Large intestine (tissue), 3 donors: ENCODE measurements around the gene INPP4B. TPM values are rescaled to one million over a fixed set of nuclear protein-coding genes. Genes with fewer than 3 reads are reported as not detected.

Source experiments
- DNase-seq, 2 donors: peaks; one replicate each; pipeline versions ENCODE4 v3.0.0 to v3.0.0-alpha.2; 2013
- H3K27ac ChIP-seq: one replicate; pipeline ENCODE4 v1.5.1; 2013; ENCODE audit warnings: low read length
- H3K27me3 ChIP-seq: 2 replicates; pipeline ENCODE4 v1.6.1; 2013; ENCODE audit warnings: low read length; ENCODE audit not compliant: control insufficient read depth, insufficient read depth
- H3K36me3 ChIP-seq: 2 replicates; pipeline ENCODE4 v1.6.1; 2013; ENCODE audit warnings: low read length; ENCODE audit not compliant: control insufficient read depth, insufficient read depth
- H3K4me1 ChIP-seq: one replicate; pipeline ENCODE4 v1.6.1; 2013; ENCODE audit warnings: low read length; ENCODE audit not compliant: control insufficient read depth, insufficient read depth
- H3K4me3 ChIP-seq: one replicate; pipeline ENCODE4 v1.5.1; 2013; ENCODE audit warnings: low read length
- H3K9me3 ChIP-seq: one replicate; pipeline ENCODE4 v1.6.1; 2013; ENCODE audit warnings: mild to moderate bottlenecking, low read depth, low read length, moderate library complexity; ENCODE audit not compliant: control insufficient read depth
- WGBS: methylation state at CpG from one replicate; pipeline ENCODE4 v1.1.5; 2013; ENCODE audit warnings: low lambda C conversion rate; ENCODE audit not compliant: insufficient coverage; 5-methylcytosine and 5-hydroxymethylcytosine counted together
- polyA plus RNA-seq: library from polyadenylated mRNA; unstranded; fragments of 120-200 nt; gene quantifications from one replicate; pipeline ENCODE4 v1.2.1, GENCODE V29; 2013

The INPP4B gene
- polyA plus RNA-seq, 1 donor: 6.6 TPM

DNA sequence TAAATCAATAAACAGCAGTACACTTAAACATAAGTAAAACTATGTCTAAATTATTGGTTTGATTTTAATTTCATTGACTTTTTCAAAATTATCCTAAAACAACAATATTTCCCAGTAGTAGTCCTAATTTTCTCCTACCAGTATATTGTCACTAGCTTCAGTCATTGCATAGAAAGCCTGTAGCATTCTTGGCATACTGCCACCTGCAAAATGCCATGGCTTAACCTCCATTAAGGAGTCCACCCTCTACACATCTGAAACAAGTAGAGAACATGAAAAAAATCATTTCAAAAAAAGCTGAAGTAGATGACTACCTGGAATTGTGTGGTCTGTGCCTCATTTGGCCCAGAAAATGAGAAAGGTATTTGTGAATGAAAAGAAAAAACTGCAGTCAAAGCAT, 348.5 kb downstream of the INPP4B start:
- Histone ChIP-seq H3K9me3 (no peaks in the 10 kb centered on the region), H3K4me3 (no peak overlapping the region), H3K27ac (no peak overlapping the region), H3K36me3 (no peaks in the 10 kb centered on the region), H3K4me1 (peaks cover 4% of the 10 kb centered on the region), H3K27me3 (no peaks in the 10 kb centered on the region)
- DNase-seq: no peak

GRCh38 chr4:142493255-142494110, 352.6 kb downstream of the INPP4B start:
- Histone ChIP-seq H3K36me3 (no peaks in the 10 kb centered on the region), H3K27me3 (no peaks in the 10 kb centered on the region), H3K9me3 (no peaks in the 10 kb centered on the region), H3K4me3 (no peak overlapping the region), H3K27ac (no peak overlapping the region), H3K4me1 (no peaks in the 10 kb centered on the region)
- no CpG with 5 or more reads among the region's 1 CpG for WGBS
- DNase-seq: no peak

GRCh38 chr4:142485452-142485851, 360.6 kb downstream of the INPP4B start:
- Histone ChIP-seq H3K9me3 (no peaks in the 10 kb centered on the region), H3K27ac (no peak overlapping the region), H3K4me1 (no peaks in the 10 kb centered on the region), H3K27me3 (no peaks in the 10 kb centered on the region), H3K4me3 (no peak overlapping the region), H3K36me3 (no peaks in the 10 kb centered on the region)
- no peak for DNase-seq
- no CpG with 5 or more reads among the region's 3 CpGs for WGBS

DNA sequence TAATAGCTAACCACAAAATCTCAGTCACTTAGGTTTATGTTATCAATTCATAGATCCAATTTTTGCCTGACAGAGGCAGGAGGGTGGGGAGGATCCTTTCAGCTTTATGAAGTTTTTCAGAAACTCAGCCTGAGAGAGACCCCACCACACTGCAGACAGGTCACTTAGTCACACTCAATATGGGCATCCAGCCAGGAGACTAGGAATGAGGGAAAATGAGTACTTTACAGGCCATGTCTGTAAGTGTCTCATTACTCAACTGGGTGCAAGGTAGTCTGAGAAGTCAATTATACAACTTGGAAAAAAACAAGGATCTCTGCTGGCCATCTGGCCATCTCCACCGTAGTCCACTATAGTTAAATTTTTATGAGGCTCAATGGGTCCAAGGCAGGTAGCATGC, 365.9 kb downstream of the INPP4B start:
- no peaks in the 10 kb centered on the region for H3K4me1 ChIP-seq
- WGBS: no CpG with 5 or more reads among the region's 1 CpG
- no peak for DNase-seq

DNA sequence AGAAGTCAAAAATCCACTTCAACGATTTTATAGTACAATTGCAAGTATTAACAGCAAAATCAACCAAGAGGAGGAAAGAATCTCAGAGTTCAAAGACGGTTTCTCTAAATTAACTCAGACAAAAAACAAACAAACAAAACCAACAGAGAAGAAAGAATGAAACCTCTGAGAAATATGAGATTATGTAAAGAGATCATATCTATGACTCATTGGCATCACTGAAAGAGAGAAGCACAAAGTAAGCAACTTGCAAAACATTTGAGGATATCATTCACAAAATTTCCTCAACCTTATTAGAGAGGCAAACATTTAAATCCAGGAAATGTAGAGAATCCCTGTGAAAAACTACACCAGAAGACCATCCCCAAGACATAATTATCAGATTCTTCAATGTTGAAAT, 370.4 kb downstream of the INPP4B start:
- H3K27me3 ChIP-seq: no peaks in the 10 kb centered on the region
- H3K4me3 ChIP-seq: no peak overlapping the region
- no peaks in the 10 kb centered on the region for H3K36me3 ChIP-seq
- H3K27ac ChIP-seq: no peak overlapping the region
- peaks cover 9% of the 10 kb centered on the region for H3K4me1 ChIP-seq
- H3K9me3 ChIP-seq: no peaks in the 10 kb centered on the region
- DNase-seq: no peak
- WGBS: 100% methylated on average over 2 of the region's 2 CpGs

More for the DNA sequence above, 365.9 kb downstream of the INPP4B start:
- Histone ChIP-seq H3K9me3 (no peaks in the 10 kb centered on the region), H3K36me3 (no peaks in the 10 kb centered on the region), H3K4me3 (no peak overlapping the region), H3K27ac (no peak overlapping the region), H3K27me3 (no peaks in the 10 kb centered on the region)

GRCh38 chr4:142474398-142475087, 371.6 kb downstream of the INPP4B start:
- Histone ChIP-seq H3K36me3 (no peaks in the 10 kb centered on the region), H3K4me1 (peaks cover 9% of the 10 kb centered on the region)

DNA sequence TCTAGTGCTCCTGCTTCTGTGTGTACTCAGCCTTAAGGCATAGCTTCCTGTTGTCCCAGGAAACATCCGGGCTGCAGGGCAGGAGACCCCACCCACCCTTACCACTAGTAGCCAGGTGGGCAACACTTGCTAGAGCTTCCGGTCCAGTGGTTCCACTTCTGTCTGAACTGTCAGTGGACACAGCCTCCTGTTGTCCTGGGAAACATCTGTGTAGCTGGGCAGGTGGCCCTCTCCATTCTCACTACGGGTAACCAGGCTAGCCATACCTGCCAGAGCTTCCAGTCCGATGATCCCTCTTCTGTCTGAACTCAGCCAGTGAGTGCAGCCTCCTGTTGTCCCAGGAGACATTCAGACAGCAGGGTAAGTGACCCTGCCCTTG, 372.2 kb downstream of the INPP4B start:
- Histone ChIP-seq H3K4me3 (no peak overlapping the region), H3K27ac (peak overlapping the region; percentile 59), H3K4me1 (peaks cover 9% of the 10 kb centered on the region), H3K9me3 (no peaks in the 10 kb centered on the region), H3K36me3 (no peaks in the 10 kb centered on the region), H3K27me3 (no peaks in the 10 kb centered on the region)
- no peak for DNase-seq
- WGBS: no CpG with 5 or more reads among the region's 4 CpGs

More at GRCh38 chr4:142474398-142475087, 371.6 kb downstream of the INPP4B start:
- Histone ChIP-seq H3K27ac (peak overlapping the region; percentile 59), H3K4me3 (no peak overlapping the region), H3K9me3 (no peaks in the 10 kb centered on the region), H3K27me3 (no peaks in the 10 kb centered on the region)
- DNase-seq: peak; percentile 74 to 83
- WGBS: no CpG with 5 or more reads among the region's 4 CpGs

GRCh38 chr4:142473218-142473959, 372.7 kb downstream of the INPP4B start:
- no peak overlapping the region for H3K27ac ChIP-seq
- WGBS: no CpG with 5 or more reads among the region's 5 CpGs
- H3K4me3 ChIP-seq: no peak overlapping the region
- no peaks in the 10 kb centered on the region for H3K27me3 ChIP-seq
- no peaks in the 10 kb centered on the region for H3K36me3 ChIP-seq
- no peaks in the 10 kb centered on the region for H3K9me3 ChIP-seq
- H3K4me1 ChIP-seq: peaks cover 9% of the 10 kb centered on the region
- DNase-seq: peak; percentile 7 to 24

- no CpG with 5 or more reads among the region's 4 CpGs for WGBS
- H3K4me3 ChIP-seq: no peak overlapping the region
- no peaks in the 10 kb centered on the region for H3K9me3 ChIP-seq
- H3K4me1 ChIP-seq: no peaks in the 10 kb centered on the region
- H3K36me3 ChIP-seq: no peaks in the 10 kb centered on the region
- no peak for DNase-seq
- H3K27me3 ChIP-seq: no peaks in the 10 kb centered on the region
- no peak overlapping the region for H3K27ac ChIP-seq
These were observed 379.0 kb downstream of the INPP4B start for GRCh38 chr4:142467088-142467487.

- Histone ChIP-seq H3K4me1 (no peaks in the 10 kb centered on the region), H3K27ac (no peak overlapping the region), H3K27me3 (no peaks in the 10 kb centered on the region), H3K4me3 (no peak overlapping the region), H3K9me3 (no peaks in the 10 kb centered on the region), H3K36me3 (no peaks in the 10 kb centered on the region)
- DNase-seq: no peak
- WGBS: no CpG with 5 or more reads among the region's 1 CpG
These were observed 380.6 kb downstream of the INPP4B start for GRCh38 chr4:142465526-142465925.
